Measurements from ENCODE around the gene MARCHF10.

The MARCHF10 gene

DNA sequence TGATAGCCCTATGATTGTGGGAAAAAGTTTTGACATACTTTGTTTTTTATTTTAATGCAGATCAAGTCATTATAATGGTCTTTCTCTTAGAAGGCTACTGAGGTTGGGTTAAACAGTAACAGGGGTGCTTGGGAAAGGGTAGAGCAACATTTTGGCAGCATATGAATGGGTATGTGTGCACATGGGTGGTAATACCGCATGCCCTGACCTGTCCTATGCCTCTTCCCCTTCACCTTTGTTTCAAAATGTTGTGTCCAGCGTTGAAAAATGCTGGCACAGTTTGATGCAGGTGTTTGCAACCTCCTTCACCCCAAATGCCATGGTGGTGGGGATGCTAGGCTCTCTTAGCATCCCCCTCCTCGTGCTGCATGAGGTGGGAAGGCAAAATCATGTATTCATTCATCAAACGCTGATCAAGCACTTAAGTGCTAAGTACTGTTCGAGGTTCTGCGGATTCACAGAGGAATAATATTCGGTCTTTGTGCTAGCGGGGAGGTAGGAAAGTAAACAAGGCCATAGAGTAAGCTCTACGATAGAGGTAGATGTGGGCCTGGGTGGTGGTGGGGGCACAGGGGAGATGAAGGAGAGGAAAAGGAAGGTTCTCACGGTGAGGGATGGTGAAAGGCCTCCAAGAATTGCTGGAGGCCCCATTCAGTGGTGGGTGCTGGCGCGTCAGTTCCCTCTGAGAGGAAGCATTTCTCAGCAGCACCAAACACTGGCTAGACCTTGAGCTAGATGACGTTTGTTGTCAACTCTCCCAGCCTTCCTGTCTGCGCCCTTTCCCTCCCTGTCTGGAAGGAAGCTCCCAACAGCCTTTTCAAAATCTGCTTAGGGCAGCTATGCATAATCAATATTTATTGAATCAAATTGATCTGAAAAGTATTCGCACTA lies 13.3 kb upstream of the MARCHF10 start:
- no peak for DNase-seq

DNA sequence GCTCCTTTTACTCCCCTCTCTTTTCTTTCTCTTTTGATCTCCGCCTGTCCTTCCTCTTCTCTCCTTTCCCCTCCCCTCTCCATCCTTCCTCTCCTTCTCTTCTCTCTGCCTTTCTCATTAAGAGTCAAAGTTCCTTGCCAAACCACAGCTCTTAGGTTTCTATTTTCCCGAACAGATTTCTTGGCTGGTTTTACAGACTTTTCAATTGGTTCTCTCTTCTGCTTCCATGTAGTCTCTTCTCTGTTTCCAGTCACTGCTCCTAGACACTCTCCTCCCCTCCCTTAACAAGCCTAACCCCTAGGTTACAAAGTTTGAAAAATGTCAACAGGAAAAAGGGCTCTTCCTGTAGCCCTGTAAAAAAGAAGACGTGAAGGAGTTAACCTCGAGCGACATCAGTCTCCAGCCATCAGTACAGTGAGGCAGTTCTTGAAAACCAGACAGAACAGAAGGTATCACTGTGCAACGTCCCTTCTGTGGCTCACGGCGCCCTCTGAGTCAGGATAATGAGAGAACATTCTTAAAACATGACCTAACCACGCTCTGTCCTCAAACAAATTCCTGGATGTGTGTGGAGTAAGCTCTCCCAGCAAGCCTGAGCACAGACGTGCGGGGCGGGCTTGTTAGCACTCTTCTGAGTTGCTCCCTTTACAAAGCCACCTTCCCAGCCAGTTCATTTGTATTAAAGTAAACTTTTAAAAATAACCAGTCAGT lies 11.6 kb upstream of the MARCHF10 start:
- peak; percentile 16 for DNase-seq

DNA sequence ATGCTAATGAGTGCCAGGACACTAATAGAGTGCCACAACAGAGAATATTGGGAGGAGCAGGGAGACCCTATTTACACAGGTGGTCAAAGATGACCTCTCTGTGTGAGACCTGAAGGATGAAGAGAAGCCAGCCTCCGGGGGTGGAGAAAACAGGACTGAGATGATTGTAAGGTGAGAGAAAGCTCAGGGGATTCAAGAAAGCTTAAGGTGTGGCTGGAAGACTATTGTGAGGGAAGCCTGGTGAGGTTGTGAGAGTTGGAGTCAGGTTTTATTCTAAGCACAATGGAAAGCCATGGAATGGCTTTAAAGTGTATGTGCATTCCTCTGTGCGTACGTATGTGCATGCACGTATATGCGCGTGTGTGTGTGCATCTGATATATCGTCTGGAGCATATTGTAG lies 10.4 kb upstream of the MARCHF10 start:
- DNase-seq: no peak

DNA sequence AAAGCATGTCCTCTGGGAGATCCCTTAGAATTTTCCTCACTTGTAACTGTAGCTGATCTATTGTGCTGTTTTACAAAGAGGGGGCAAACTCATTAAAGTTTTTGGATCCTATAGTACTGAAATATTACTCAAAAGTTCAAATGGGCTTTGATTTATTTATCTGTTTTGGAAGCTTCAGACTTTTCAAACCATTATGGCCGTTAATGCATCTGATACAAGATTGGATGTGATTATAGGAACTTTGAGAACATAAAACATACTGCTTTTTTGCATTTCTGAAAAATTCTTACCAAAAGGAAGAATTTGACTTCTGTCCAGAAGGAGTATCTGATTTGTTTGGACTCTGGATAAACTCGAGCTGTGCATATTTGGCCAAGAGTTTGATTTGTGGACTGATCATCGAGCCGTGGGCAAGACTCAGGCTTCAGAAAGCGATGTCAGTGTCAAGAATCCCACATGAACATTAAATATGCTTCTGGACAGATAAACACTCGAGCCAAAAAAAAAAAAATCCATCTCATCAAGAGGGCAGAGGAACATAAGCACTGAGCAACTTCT lies 8.2 kb upstream of the MARCHF10 start:
- no peak for DNase-seq

DNA sequence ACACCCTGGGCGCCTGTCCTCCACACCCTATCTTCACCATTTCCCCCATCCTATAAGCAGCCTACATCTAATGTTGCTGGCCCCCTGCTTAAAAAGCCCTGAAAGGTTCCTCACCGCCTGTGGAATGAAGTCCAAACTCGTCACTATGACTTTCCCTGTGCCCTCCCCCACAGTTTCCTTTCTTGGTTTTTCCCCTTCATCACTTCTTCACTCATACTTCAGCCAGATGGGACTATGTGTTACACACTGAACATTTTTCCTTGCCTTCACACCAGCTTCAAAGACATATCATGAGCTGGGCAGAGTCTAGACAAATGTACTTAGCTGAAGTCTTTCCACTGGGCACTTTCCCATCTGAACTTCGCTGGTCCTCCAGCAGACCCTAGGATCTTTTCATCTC lies 1.5 kb upstream of the MARCHF10 start:
- no peak for DNase-seq

DNA sequence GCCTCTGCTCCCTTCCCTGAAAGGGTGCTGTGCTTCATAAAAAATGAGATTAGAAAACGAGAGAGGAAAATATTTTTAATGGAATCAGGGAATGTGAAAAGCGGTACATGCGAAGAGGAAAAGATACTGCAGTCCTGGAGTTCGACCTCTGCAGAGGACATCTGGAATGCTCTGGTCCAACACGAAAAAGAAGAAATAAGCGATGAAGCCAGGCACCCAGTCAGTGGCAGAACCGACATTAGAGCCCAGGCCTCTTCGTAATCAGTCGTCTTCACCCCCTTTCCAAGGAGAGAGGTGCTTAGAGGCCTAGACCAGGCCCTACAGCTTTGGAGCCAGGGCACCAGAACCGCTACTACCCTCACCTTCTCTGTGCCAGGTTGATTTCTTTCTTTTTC lies 459 bp upstream of the MARCHF10 start:
- no peak for DNase-seq

DNA sequence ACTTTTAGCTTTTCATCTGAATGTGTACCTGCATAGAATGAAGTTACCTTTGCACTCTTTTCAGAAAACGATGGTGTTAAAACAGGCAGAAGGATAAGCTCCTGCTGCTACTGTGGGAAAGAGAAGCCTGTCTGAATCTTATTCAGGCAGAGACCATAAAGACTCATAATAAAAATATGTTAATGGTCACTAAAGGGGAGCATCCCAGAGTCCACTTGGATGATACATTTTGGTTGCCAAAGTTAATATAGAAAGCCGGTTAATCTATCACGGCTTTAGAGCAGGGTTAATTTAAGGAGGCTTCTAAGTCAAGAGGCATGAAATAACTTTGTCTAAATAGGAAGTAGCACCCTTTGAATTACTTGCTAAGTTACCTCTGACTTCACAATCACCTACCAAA lies 2.9 kb downstream of the MARCHF10 start:
- DNase-seq: no peak

DNA sequence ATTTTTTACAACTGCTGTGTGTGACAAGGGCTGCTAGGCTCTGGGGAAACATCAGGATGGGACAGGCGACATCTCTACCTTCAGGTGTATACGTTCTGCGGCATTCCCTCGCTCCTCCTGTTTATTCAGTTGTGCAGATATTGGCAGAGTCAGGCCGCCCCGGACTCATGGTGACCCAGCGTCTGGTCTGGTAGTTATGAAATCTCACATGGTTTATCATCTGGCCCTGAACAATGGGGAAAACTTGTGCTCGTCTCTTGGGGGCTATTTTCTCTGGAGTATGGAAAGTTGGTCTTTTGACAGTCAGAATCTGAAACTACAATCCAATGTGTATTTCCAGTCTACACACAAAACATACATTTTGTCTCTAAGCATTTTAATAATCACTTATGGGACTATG lies 3.3 kb downstream of the MARCHF10 start:
- DNase-seq: no peak

DNA sequence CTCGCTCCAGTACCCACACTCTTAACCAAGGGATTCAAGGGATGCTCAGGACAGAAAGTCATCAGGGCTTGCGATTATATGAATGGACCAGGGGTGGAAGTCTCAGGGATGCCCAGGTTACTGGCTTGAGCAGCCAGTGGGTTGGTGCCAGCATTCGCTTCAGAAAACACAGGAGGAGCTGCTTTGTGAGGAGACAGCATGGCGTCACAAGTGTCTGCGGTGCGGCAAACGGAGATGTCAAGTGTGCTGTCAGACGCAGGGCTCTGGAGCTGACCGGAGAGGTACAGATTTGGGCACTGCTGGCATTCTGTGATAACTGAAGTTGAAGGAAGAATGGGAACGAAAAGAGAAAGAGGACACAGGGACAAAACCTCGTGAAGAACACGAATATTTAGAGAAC lies 4.1 kb downstream of the MARCHF10 start:
- DNase-seq: no peak

DNA sequence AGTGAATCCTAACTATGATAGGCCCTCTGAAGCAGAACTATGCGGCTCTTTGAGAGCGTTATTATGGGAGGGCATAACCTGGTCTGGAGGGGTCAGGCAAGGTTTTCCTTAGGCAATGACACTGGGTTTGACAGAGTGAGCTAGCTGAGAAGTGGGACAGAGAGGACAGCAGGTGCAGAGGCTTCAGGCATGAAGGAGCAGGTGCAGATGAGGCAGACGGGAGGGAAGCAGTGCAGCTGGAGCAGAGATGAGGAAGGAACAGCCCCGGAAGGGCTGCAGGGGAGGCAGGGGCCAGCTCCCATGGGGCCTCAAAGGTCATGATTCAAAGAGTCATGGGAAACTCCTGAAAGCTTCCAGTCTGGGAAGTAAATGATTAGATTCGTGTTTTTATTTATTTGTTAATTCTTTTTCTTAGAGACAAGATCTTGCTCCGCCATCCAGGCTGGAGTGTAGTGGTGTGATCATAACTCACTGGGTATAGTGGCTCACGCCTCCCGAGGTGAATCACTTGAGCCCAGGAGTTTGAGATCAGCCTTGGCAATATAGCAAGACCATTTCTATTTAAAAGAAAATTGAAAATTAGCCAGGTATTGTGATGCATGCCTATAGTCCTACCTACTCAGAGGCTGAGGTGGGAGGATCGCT lies 5.4 kb downstream of the MARCHF10 start:
- no peak for DNase-seq

DNA sequence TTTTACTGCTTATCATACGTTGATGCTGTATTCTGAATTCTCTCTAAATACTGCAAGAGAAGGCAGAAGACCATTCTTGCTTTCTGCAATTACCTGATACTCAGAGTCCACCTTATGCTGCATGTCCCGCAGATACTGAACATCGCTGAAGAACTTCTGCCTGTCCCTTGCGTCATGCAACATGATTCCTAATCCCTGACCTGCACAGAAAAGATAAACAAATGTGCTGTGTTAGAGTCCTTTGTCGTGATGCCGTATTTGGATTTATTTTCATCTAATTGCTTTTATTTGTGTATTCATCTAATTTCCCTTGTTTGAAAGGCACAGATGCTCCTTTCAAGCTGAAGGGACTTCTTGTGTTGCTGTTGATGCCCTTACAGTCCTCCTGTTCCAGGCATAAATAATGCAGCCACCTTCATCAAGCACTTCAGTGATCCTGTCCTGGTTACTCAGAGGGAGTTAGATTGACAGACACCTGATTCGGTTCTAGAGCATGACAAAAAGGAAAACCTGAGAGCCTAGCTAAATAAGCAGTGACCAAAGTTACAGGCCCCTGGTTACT lies 6.5 kb downstream of the MARCHF10 start:
- no peak for DNase-seq

DNA sequence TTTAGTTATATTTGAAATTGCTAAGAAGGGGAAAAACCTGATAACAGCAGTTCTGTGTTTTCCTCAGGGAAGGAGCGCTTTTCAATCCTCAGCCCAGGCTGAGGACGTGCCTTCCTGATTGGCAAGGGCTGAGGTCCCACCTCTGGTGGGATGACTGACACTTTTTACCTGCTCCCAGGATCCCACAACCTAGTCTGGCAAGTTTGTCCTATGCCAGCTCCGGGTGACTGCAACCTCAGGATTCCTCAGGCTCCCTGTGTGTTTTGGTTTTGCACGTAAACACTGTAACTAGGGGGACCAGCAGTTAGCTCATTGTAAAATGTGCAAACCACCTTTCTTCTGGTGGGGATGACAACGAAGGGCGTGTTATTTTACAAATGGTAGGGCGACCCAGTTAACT lies 7.5 kb downstream of the MARCHF10 start:
- no peak for DNase-seq

DNA sequence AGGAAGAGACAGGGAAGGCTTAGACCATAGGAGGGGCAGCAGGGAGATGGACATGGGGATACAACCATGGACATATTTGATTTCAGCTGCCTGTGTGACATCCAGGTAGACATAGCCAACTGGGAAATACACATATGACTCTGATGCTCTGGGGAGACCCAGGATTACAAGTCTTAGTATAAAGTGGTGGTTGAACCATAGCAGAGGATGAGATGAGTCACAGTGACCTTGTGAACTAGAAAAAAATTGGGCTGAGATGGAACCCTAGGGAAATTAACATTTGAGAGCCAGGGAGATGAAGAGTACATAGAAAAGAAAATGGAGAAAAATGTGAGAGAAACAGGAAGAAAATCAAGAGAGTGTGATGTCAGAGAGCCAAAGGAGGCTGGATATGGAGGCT lies 10.2 kb downstream of the MARCHF10 start:
- DNase-seq: no peak

DNA sequence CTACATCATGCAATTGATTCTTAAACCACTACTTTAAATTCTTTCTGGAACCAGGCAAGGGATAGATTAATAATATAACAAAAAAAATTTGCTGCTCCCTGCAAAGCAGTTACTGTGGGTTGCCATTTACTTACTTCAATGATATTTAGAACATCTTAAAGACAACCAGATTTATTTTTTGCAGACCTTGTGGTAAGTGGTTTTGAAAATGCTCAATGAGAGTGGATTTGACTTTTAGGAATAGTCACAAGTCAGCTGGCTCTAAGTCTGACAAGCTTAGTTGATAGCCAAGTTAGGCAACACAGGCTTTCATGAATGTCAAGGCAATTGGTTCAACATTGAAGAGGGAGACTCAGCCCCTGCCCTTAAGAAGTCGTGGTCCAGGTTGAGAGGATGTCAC lies 11.8 kb downstream of the MARCHF10 start:
- DNase-seq: no peak

DNA sequence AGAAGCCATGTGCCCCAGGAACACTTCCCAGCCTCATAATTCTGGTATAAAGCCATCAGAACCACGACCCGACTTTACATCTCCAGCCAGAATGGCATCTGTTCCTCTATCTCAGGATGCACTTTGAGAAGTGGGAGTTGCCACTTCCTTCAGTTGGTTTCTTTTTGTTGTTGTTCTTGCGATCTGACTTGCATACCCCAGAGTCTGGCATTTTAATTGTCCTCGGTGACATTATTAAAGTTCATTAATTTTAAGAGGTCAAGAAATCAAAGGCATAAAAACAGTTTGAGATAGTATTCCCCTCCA lies 13.5 kb downstream of the MARCHF10 start:
- DNase-seq: peak; percentile 37

DNA sequence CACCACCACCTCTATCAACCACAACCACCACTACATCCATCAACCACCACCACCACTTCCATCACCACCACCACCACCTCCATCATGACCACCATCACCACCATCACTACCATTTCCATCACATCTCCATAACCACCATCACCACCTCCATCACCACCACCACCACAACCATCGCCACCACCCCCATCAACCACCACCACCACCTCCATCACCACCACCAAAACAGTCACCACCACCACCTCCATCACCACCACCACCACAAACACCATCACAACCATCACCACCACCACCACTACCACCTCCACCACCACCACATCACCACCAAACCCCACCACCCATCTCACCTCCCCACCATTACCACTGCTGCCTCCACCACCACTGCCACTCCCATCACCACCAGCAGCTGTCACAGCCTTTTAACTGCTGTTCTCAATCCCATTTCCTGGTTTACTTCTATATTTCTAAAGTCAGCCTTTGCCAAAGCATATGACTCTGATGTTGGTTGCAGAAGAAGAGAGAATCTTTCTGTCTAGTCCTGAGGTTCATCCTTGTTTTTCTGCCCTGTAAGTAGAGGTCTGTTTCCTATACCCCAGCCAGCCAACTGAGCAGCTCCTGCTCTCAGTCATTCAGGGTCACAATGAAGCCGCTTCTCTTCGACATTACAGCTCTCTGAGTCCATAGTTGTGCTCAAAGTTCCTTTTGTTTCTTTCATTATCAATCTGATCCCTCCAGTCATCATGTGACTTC lies 14.0 kb downstream of the MARCHF10 start:
- peak; percentile 6 for DNase-seq

DNA sequence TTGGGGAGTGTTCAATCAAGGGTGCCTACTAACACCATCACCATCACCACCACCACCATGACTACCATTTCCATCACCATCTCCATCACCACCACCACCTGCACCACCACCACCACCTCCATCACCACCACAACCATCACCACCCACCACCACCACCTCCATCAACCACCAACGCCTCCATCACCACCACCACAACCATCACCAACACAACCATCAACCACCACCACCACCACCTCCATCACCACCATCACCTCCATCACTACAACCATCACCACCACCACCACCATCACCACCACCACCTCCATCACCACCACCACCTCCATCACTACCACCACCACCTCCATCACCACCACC lies 15.7 kb downstream of the MARCHF10 start:
- no peak for DNase-seq

DNA sequence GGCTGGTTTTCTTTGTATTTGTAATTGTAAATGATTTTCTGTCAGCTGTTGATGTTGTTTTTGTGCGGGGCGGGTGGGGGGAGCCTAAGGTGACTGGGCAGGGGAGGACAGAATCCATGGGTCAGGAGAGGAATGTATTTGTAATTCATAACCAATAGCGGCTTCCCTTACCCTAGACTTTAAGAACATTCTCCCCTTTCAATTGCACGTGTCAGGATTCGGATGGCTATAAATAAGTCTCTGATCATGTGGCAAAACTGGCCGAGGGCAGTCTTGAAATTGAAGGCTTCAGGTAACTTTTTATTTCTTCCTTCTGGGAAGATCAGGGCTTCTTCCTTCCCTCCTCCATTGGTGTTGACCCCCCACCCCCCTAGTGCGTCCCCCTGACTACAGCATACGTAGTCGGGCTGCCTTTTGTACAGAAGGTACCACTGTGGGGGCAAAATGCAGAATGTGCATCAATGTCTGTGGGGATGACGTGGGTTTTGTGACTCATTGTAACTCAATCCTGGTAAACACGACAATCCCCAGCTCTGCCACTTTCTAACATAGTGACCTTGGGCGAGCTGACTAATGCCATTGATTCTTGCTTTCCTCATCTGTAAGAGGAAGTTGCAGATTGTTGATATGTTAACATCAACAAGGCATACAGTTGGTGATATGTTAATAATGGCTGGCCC lies 16.2 kb downstream of the MARCHF10 start:
- peak; percentile 63 for DNase-seq

DNA sequence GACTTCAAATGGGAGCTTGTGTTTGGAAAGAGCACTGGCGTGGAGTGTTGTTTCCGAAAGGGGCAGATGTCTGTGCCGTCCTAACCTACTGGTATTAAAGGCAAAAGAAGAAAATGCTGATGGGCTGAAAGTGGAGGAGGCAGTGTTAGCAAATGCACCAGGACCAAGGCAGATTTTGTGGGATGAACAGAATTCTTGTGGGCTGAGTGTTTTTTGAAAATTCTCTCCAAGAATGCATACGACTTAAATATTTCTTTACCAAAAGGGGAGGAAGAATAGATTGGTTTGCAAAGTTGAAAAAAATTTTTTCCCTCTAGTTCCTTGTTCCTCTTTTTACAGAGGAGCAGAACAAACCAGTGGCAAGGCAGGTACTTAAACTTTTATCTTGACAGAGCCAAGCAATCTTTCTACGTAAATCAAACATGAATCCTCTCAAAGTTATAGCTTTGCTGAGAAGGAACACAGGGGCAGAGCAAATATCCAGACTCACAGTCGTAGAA lies 16.8 kb downstream of the MARCHF10 start:
- DNase-seq: peak; percentile 8

DNA sequence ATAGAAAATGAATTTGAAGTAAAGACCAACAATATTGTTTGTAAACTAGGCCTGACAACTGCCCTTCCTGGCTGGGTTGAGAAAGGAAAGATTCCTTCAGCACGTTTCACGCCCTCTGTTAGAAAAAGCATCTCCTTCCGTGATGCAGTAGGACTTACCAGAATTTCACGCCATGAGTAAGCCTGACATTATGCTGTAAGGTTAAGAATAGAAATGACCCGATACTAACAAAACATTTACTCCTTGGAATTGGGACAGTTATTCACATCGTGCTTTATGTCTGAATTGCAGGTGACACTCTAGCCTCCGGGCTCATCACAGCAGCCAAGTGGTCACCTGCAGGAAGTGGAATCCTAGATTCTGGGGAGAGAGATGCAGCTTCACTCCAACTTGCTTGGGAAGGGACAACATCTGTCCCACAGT lies 17.5 kb downstream of the MARCHF10 start:
- no peak for DNase-seq

DNA sequence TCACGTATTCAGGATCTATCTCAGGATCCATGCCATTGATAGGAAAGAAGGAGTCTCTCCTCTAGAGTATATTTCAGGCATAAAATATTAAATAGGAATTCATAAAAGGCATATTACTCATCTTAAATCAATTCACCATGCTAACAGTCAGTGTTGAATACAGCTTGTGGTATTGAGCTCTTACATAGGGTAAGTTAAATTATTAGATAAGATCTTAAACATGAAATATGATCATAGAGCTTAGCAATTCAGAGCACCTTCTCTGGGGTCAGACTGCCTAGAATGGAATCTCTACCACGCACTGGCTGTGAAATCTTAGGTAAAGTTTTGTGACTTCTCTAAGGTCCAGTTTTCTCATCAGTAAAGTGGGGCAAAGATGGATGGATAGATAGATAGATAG lies 20.7 kb downstream of the MARCHF10 start:
- DNase-seq: no peak

DNA sequence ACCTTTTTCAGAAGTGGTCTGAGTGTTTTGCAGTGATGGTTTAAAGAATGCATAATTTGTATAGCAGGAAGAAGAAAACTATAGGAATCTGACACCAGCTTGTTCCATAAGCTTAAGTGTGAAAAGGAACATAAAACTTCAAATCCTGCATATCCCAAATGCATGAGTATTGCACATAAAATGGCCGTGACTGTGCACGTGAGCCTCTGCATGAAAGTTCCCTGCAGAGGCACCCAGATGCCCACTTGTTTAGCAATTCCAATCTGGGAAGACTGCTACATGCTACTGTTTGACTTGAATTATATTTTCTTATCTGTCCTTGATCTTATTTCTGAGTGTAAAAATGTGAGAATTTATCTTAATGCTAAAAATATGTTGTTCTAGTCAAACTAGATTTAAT lies 21.5 kb downstream of the MARCHF10 start:
- DNase-seq: no peak
